SK-N-SH (cell line): ENCODE data around the gene UQCR10. TPM values are rescaled to one million over a fixed set of nuclear protein-coding genes. Genes with fewer than 3 reads are reported as not detected.
A peak's percentile ranks its signal among the peaks of the same experiment; 100 is the strongest.

ENCODE experiments used
- CTCF ChIA-PET: fragments of 300-600, 350-600 bp; formaldehyde crosslinking; extraction: SDS; loops from one replicate; lab custom pipeline; 2021; lab: Yijun Ruan, JAX
- POLR2A ChIA-PET: fragments of 350-600 bp; sonication (Branson Sonifier 250); formaldehyde crosslinking; extraction: SDS; loops from one replicate; lab custom pipeline; 2020; ENCODE audit warnings: antibody characterized with exemption, inconsistent platforms; lab: Yijun Ruan, JAX
- DNase-seq: peaks from one replicate; pipeline ENCODE4 v3.0.0; 2012
- H2AFZ ChIP-seq: fragments of 200-600 bp; sonication (generic); 2 replicates; pipeline ENCODE4 v1.8.1; 2016; ENCODE audit warnings: antibody characterized with exemption, mild to moderate bottlenecking, low read depth
- H3F3A ChIP-seq: fragments of 200-600 bp; sonication (generic); replicated peaks from 2 replicates; pipeline ENCODE3; 2016; ENCODE audit warnings: antibody characterized with exemption, mild to moderate bottlenecking; ENCODE audit not compliant: insufficient read depth
- H3K27ac ChIP-seq, 2 experiments: fragments of 200-500 bp in 1 of 2; fragments of 200-600 bp in 1 of 2; sonication (Bioruptor generic) in 1 of 2; sonication (generic), shearing (Covaris generic) in 1 of 2; 2 replicates each; pipeline versions ENCODE4 v1.5.1 to v1.6.1; 2014 to 2016; ENCODE audit warnings: low read depth in 2 of 2, inconsistent platforms in 1 of 2, low read length in 1 of 2, mild to moderate bottlenecking in 1 of 2, mixed read lengths in 1 of 2
- H3K27me3 ChIP-seq: fragments of 200-600 bp; sonication (generic), shearing (Covaris generic); 2 replicates; pipeline ENCODE4 v1.6.1; 2016; ENCODE audit warnings: mixed run types; ENCODE audit not compliant: insufficient read depth
- H3K36me3 ChIP-seq, 2 experiments: fragments of 200-500 bp in 1 of 2; fragments of 200-600 bp in 1 of 2; sonication (Bioruptor generic) in 1 of 2; sonication (generic) in 1 of 2; replicated peaks in 1 of 2; 2 replicates each; pipeline versions ENCODE3 to v1.5.1; 2014 to 2016; ENCODE audit warnings: low read length in 1 of 2, mild to moderate bottlenecking in 1 of 2; ENCODE audit not compliant: insufficient read depth in 2 of 2, control insufficient read depth in 1 of 2
- H3K4me1 ChIP-seq, 2 experiments: fragments of 200-500 bp in 1 of 2; fragments of 200-600 bp in 1 of 2; sonication (Bioruptor generic) in 1 of 2; sonication (generic), shearing (Covaris generic) in 1 of 2; 2 replicates each; pipeline versions ENCODE4 v1.5.1 to v1.6.1; 2014 to 2016; ENCODE audit warnings: low read depth in 1 of 2, low read length in 1 of 2, mixed run types in 1 of 2; ENCODE audit not compliant: insufficient read depth in 2 of 2, control insufficient read depth in 1 of 2
- H3K4me2 ChIP-seq: fragments of 200-600 bp; sonication (generic), shearing (Covaris generic); 2 replicates; pipeline ENCODE4 v1.6.1; 2017; ENCODE audit warnings: mixed run types
- H3K4me3 ChIP-seq, 2 experiments: fragments of 200-500 bp in 1 of 2; fragments of 200-600 bp in 1 of 2; sonication (Bioruptor generic) in 1 of 2; sonication (generic), shearing (Covaris generic) in 1 of 2; 2 replicates each; pipeline versions ENCODE4 v1.5.1 to v1.8.1; 2014 to 2016; ENCODE audit warnings: low read depth in 2 of 2, inconsistent platforms in 1 of 2, low read length in 1 of 2, mild to moderate bottlenecking in 1 of 2, mixed read lengths in 1 of 2, moderate library complexity in 1 of 2
- H3K79me2 ChIP-seq: fragments of 200-600 bp; sonication (generic); 2 replicates; pipeline ENCODE4 v1.8.1; 2017; ENCODE audit warnings: mild to moderate bottlenecking; ENCODE audit not compliant: insufficient read depth
- H3K9ac ChIP-seq: fragments of 200-600 bp; sonication (generic); 2 replicates; pipeline ENCODE4 v1.6.1; 2017; ENCODE audit warnings: mixed run types
- H3K9me2 ChIP-seq: fragments of 200-600 bp; sonication (generic); 2 replicates; pipeline ENCODE4 v1.6.1; 2017; ENCODE audit warnings: mixed run types
- H3K9me3 ChIP-seq: fragments of 200-600 bp; sonication (generic); 2 replicates; pipeline ENCODE4 v1.6.1; 2017; ENCODE audit warnings: mixed run types, mild to moderate bottlenecking, moderate library complexity
- H4K20me1 ChIP-seq: fragments of 200-600 bp; sonication (generic); 2 replicates; pipeline ENCODE4 v1.6.1; 2017; ENCODE audit warnings: mild to moderate bottlenecking, mixed run types; ENCODE audit not compliant: insufficient read depth
- CHD2 ChIP-seq: fragments of 150-350 bp; IDR thresholded peaks from 2 replicates; pipeline ENCODE4 v1.6.1; 2018; ENCODE audit warnings: low read length; ENCODE audit not compliant: partially characterized antibody
- ELF1 ChIP-seq: IDR thresholded peaks from 2 replicates; pipeline ENCODE4 v1.4.0; 2012
- EP300 ChIP-seq, 2 experiments: IDR thresholded peaks; 2 replicates each; pipeline versions ENCODE4 v1.4.0 to v1.6.1; 2012; ENCODE audit warnings: borderline replicate concordance in 1 of 2, low read depth in 1 of 2, low read length in 1 of 2
- EZH2phosphoT487 ChIP-seq: fragments of 200-600 bp; sonication (generic); IDR thresholded peaks from 2 replicates; pipeline ENCODE4 v1.6.1; 2017; ENCODE audit warnings: low read depth, mixed run types, mild to moderate bottlenecking, antibody characterized with exemption, moderate library complexity, borderline replicate concordance
- FOSL2 ChIP-seq: IDR thresholded peaks from 2 replicates; pipeline ENCODE4 v1.4.0; 2012; ENCODE audit warnings: low read depth, mild to moderate bottlenecking, moderate library complexity, borderline replicate concordance
- FOXJ3 ChIP-seq: sonication (generic); formaldehyde crosslinking; IDR thresholded peaks from 2 replicates; pipeline ENCODE4 v1.5.1; 2020; ENCODE audit warnings: mild to moderate bottlenecking, missing genetic modification reagents
- GABPA ChIP-seq: IDR thresholded peaks from 2 replicates; pipeline ENCODE4 v1.4.0; 2012; ENCODE audit warnings: low read depth, mild to moderate bottlenecking
- GATA2 ChIP-seq: sonication (generic); formaldehyde crosslinking; IDR thresholded peaks from 2 replicates; pipeline ENCODE4 v1.5.0; 2020; ENCODE audit warnings: mild to moderate bottlenecking, missing genetic modification reagents
- JUND ChIP-seq: IDR thresholded peaks from 2 replicates; pipeline ENCODE4 v1.4.0; 2012
- MAX ChIP-seq: IDR thresholded peaks from 2 replicates; pipeline ENCODE4 v1.4.0; 2012; ENCODE audit warnings: low read depth
- MEF2A ChIP-seq: IDR thresholded peaks from 2 replicates; pipeline ENCODE4 v1.4.0; 2012; ENCODE audit warnings: low read depth, borderline replicate concordance
- MXI1 ChIP-seq: IDR thresholded peaks from 2 replicates; pipeline ENCODE4 v1.6.1; 2012; ENCODE audit warnings: mild to moderate bottlenecking, low read depth, low read length, improper control_type of control experiment
- NFIC ChIP-seq: IDR thresholded peaks from 2 replicates; pipeline ENCODE4 v1.4.0; 2012; ENCODE audit warnings: borderline replicate concordance
- NRF1 ChIP-seq: IDR thresholded peaks from 2 replicates; pipeline ENCODE4 v1.6.1; 2012; ENCODE audit warnings: low read depth, mild to moderate bottlenecking, low read length
- POLR2AphosphoS5 ChIP-seq: IDR thresholded peaks from 2 replicates; pipeline ENCODE4 v1.6.1; 2012; ENCODE audit warnings: low read depth, low read length
- RAD21 ChIP-seq: IDR thresholded peaks from 2 replicates; pipeline ENCODE4 v1.6.1; 2012; ENCODE audit warnings: mild to moderate bottlenecking, low read length
- RCOR1 ChIP-seq: fragments of 150-350 bp; IDR thresholded peaks from 2 replicates; pipeline ENCODE4 v1.6.1; 2017; ENCODE audit warnings: antibody characterized with exemption, low read length
- RFX5 ChIP-seq: IDR thresholded peaks from 2 replicates; pipeline ENCODE4 v1.6.1; 2012; ENCODE audit warnings: mild to moderate bottlenecking, improper control_type of control experiment, low read length
- RXRA ChIP-seq: IDR thresholded peaks from 2 replicates; pipeline ENCODE4 v1.4.0; 2012; ENCODE audit warnings: low read depth, mild to moderate bottlenecking, borderline replicate concordance
- SMC3 ChIP-seq: IDR thresholded peaks from 2 replicates; pipeline ENCODE4 v1.6.1; 2012; ENCODE audit warnings: low read depth, low read length, improper control_type of control experiment
- TCF12 ChIP-seq: IDR thresholded peaks from 2 replicates; pipeline ENCODE4 v1.4.0; 2012
- TEAD4 ChIP-seq: IDR thresholded peaks from 2 replicates; pipeline ENCODE4 v1.4.0; 2012; ENCODE audit warnings: mild to moderate bottlenecking, borderline replicate concordance; ENCODE audit not compliant: insufficient read depth
- YY1 ChIP-seq: IDR thresholded peaks from 2 replicates; pipeline ENCODE4 v1.4.0; 2012; ENCODE audit warnings: low read depth, mild to moderate bottlenecking
- ZBTB33 ChIP-seq: IDR thresholded peaks from 2 replicates; pipeline ENCODE4 v1.4.0; 2012; ENCODE audit warnings: low read depth, borderline replicate concordance
- WGBS: methylation state at CpG from one replicate; pipeline ENCODE4 v1.1.6; 2017; ENCODE audit warnings: low lambda C conversion rate; 5-methylcytosine and 5-hydroxymethylcytosine counted together
- polyA plus RNA-seq, 3 experiments: library from polyadenylated mRNA; depleted of rRNA; stranded (reverse); fragments of >200 nt; gene quantifications; 2 replicates each; pipeline ENCODE4 v1.2.3, GENCODE V29; 2012
- TF ChIP-seq, protein P1 (sequence below): IDR thresholded peaks from 2 replicates; pipeline ENCODE4 v1.4.0; 2012; ENCODE audit warnings: low read depth, borderline replicate concordance
- TF ChIP-seq, protein P2 (sequence below): fragments of 150-350 bp; IDR thresholded peaks from 2 replicates; pipeline ENCODE4 v1.6.1; 2016; ENCODE audit warnings: mild to moderate bottlenecking, low read depth, low read length
- TF ChIP-seq, protein P3 (sequence below): fragments of 200-600 bp; sonication (generic); IDR thresholded peaks from 2 replicates; pipeline ENCODE4 v1.6.1; 2017; ENCODE audit warnings: antibody characterized with exemption, mild to moderate bottlenecking, moderate library complexity
- TF ChIP-seq, protein P4 (sequence below): IDR thresholded peaks from 2 replicates; pipeline ENCODE4; 2012
- TF ChIP-seq, protein P5 (sequence below): fragments of 150-350 bp; IDR thresholded peaks from 2 replicates; pipeline ENCODE4 v1.6.1; 2017; ENCODE audit warnings: antibody characterized with exemption, low read length, low read depth, borderline replicate concordance

Gene UQCR10
- polyA plus RNA-seq, 1 of the 3 experiments (the other 2 are of a cell fraction): 248 TPM

- Histone ChIP-seq H2AFZ (no peak overlapping the region), H3K4me3 (no peak overlapping the region), H3K79me2 (no peaks in the 10 kb centered on the region), H3K27me3 (no peaks in the 10 kb centered on the region), H3K36me3 (peaks cover 0 to 2% of the 10 kb centered on the region in 2 experiments), H3K9ac (no peak overlapping the region), H3K9me3 (no peaks in the 10 kb centered on the region), H3K4me2 (no peak overlapping the region), H3F3A (no peaks in the 10 kb centered on the region), H4K20me1 (no peaks in the 10 kb centered on the region), H3K4me1 (peaks cover 0 to 27% of the 10 kb centered on the region in 2 experiments; a peak in 1 of 4 replicates), H3K27ac (no peak overlapping the region; a peak in 1 of 4 replicates), H3K9me2 (no peaks in the 10 kb centered on the region)
- 19% methylated on average over 5 of the region's 17 CpGs for WGBS
- CTCF ChIA-PET: interaction anchor here (0.7 to 3.2 kb wide), 13 partner anchors 8 to 362 kb away, joined by 3 to 17 read pairs (median 6); no protein-coding TSS in a partner anchor
- peak; percentile 91 for DNase-seq
- POLR2A ChIA-PET: no interaction called here
- TF ChIP-seq EZH2phosphoT487: no peak
- peak; percentile 60 for TF ChIP-seq RAD21
- TF ChIP-seq MEF2A: no peak
- TF ChIP-seq, protein P1, sequence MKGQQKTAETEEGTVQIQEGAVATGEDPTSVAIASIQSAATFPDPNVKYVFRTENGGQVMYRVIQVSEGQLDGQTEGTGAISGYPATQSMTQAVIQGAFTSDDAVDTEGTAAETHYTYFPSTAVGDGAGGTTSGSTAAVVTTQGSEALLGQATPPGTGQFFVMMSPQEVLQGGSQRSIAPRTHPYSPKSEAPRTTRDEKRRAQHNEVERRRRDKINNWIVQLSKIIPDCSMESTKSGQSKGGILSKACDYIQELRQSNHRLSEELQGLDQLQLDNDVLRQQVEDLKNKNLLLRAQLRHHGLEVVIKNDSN: no peak
- no peak for TF ChIP-seq RXRA
- no peak for TF ChIP-seq JUND
- TF ChIP-seq ELF1: no peak
- TF ChIP-seq, protein P2, sequence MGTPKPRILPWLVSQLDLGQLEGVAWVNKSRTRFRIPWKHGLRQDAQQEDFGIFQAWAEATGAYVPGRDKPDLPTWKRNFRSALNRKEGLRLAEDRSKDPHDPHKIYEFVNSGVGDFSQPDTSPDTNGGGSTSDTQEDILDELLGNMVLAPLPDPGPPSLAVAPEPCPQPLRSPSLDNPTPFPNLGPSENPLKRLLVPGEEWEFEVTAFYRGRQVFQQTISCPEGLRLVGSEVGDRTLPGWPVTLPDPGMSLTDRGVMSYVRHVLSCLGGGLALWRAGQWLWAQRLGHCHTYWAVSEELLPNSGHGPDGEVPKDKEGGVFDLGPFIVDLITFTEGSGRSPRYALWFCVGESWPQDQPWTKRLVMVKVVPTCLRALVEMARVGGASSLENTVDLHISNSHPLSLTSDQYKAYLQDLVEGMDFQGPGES: no peak
- no peak for TF ChIP-seq RCOR1
- TF ChIP-seq CHD2: no peak
- TF ChIP-seq GABPA: no peak
- TF ChIP-seq GATA2 (CRISPR knock-in tag): no peak
- no peak for TF ChIP-seq YY1
- no peak for TF ChIP-seq NFIC
- TF ChIP-seq NRF1: no peak
- no peak for TF ChIP-seq POLR2AphosphoS5
- TF ChIP-seq MAX: peak; percentile 43; the same call in 1 of the 2 replicates
- TF ChIP-seq, protein P3, sequence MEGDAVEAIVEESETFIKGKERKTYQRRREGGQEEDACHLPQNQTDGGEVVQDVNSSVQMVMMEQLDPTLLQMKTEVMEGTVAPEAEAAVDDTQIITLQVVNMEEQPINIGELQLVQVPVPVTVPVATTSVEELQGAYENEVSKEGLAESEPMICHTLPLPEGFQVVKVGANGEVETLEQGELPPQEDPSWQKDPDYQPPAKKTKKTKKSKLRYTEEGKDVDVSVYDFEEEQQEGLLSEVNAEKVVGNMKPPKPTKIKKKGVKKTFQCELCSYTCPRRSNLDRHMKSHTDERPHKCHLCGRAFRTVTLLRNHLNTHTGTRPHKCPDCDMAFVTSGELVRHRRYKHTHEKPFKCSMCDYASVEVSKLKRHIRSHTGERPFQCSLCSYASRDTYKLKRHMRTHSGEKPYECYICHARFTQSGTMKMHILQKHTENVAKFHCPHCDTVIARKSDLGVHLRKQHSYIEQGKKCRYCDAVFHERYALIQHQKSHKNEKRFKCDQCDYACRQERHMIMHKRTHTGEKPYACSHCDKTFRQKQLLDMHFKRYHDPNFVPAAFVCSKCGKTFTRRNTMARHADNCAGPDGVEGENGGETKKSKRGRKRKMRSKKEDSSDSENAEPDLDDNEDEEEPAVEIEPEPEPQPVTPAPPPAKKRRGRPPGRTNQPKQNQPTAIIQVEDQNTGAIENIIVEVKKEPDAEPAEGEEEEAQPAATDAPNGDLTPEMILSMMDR: peak; percentile 32
- TF ChIP-seq EP300 (IDR thresholded peaks at IDR 0.05; ENCODE audit: borderline replicate concordance in 1 of 2, low read depth in 1 of 2, low read length in 1 of 2): no peak
- no peak for TF ChIP-seq RFX5
- no peak for TF ChIP-seq ZBTB33
- peak; percentile 43 for TF ChIP-seq SMC3
- no peak for TF ChIP-seq FOSL2
- no peak for TF ChIP-seq TEAD4
- TF ChIP-seq FOXJ3 (CRISPR knock-in tag): no peak
- no peak for TF ChIP-seq TCF12
- TF ChIP-seq, protein P4, sequence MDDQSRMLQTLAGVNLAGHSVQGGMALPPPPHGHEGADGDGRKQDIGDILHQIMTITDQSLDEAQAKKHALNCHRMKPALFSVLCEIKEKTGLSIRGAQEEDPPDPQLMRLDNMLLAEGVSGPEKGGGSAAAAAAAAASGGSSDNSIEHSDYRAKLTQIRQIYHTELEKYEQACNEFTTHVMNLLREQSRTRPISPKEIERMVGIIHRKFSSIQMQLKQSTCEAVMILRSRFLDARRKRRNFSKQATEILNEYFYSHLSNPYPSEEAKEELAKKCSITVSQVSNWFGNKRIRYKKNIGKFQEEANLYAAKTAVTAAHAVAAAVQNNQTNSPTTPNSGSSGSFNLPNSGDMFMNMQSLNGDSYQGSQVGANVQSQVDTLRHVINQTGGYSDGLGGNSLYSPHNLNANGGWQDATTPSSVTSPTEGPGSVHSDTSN: no peak
- TF ChIP-seq, protein P5, sequence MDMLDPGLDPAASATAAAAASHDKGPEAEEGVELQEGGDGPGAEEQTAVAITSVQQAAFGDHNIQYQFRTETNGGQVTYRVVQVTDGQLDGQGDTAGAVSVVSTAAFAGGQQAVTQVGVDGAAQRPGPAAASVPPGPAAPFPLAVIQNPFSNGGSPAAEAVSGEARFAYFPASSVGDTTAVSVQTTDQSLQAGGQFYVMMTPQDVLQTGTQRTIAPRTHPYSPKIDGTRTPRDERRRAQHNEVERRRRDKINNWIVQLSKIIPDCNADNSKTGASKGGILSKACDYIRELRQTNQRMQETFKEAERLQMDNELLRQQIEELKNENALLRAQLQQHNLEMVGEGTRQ: no peak
- 0 out of 2 replicates have a peak, but pooled peaks have one; percentile 39 for TF ChIP-seq MXI1
These were observed 40.0 kb upstream of the UQCR10 start for GRCh38 chr22:29727131-29727523.
